Fibroblast of lung (primary cell): ENCODE results near the gene RRAGD. TPM values are rescaled to one million over a fixed set of nuclear protein-coding genes. Genes with fewer than 3 reads are reported as not detected.

ENCODE experiments used
- DNase-seq, 2 donors: peaks; one replicate each; pipeline versions ENCODE4 v3.0.0 to v3.0.0-alpha.2; 2010; ENCODE audit warnings: low read depth in 2 of 2
- H2AFZ ChIP-seq: 2 replicates; pipeline ENCODE4 v1.5.1; 2012; ENCODE audit warnings: low read length, control low read depth, inconsistent platforms
- H3K27ac ChIP-seq: 2 replicates; pipeline ENCODE4 v1.5.1; 2011; ENCODE audit warnings: low read length, control low read depth; ENCODE audit not compliant: insufficient read depth
- H3K27me3 ChIP-seq: 2 replicates; pipeline ENCODE4 v1.5.1; 2011; ENCODE audit warnings: mild to moderate bottlenecking, low read length; ENCODE audit not compliant: control insufficient read depth, insufficient read depth
- H3K36me3 ChIP-seq: 2 replicates; pipeline ENCODE4 v1.5.1; 2011; ENCODE audit warnings: low read length; ENCODE audit not compliant: control insufficient read depth, insufficient read depth
- H3K4me1 ChIP-seq: 2 replicates; pipeline ENCODE4 v1.5.1; 2011; ENCODE audit warnings: low read length; ENCODE audit not compliant: control insufficient read depth, insufficient read depth; ENCODE audit errors: extremely low read depth
- H3K4me2 ChIP-seq: 2 replicates; pipeline ENCODE4 v1.5.1; 2011; ENCODE audit warnings: low read length, control low read depth; ENCODE audit not compliant: insufficient read depth; ENCODE audit errors: extremely low read depth
- H3K4me3 ChIP-seq, 4 experiments: fragments of 200-600 bp in 1 of 4; sonication (generic) in 1 of 4; replicated peaks in 1 of 4; 2 replicates each; pipeline ENCODE4 v1.5.1; 2011 to 2016; ENCODE audit warnings: low read length in 4 of 4, low read depth in 3 of 4, mild to moderate bottlenecking in 3 of 4, control low read depth in 2 of 4, inconsistent platforms in 1 of 4, mixed read lengths in 1 of 4; ENCODE audit not compliant: insufficient read depth in 1 of 4; ENCODE audit errors: control extremely low read depth in 1 of 4
- H3K79me2 ChIP-seq: 2 replicates; pipeline ENCODE4 v1.5.1; 2012; ENCODE audit warnings: mild to moderate bottlenecking, low read length, inconsistent platforms; ENCODE audit not compliant: control insufficient read depth, insufficient read depth
- H3K9ac ChIP-seq: 2 replicates; pipeline ENCODE4 v1.5.1; 2011; ENCODE audit warnings: mild to moderate bottlenecking, low read length, control low read depth; ENCODE audit not compliant: insufficient read depth
- H3K9me3 ChIP-seq: 2 replicates; pipeline ENCODE4 v1.5.1; 2012; ENCODE audit warnings: low read depth, low read length; ENCODE audit not compliant: control insufficient read depth, insufficient read depth
- H4K20me1 ChIP-seq: 2 replicates; pipeline ENCODE4 v1.5.1; 2011; ENCODE audit warnings: low read length; ENCODE audit not compliant: control insufficient read depth, insufficient read depth; ENCODE audit errors: extremely low read depth
- CTCF ChIP-seq, 2 donors: IDR thresholded peaks in 1 of 2; conservative IDR thresholded peaks in 1 of 2; 1 replicate in 1 of 2; 2 replicates in 1 of 2; pipeline ENCODE4 v1.5.1; 2011 to 2012; ENCODE audit warnings: low read length in 2 of 2, control low read depth in 1 of 2, inconsistent platforms in 1 of 2, low read depth in 1 of 2, mild to moderate bottlenecking in 1 of 2
- EZH2 ChIP-seq: IDR thresholded peaks from 2 replicates; pipeline ENCODE4 v1.5.1; 2012; ENCODE audit warnings: low read length, control low read depth, mild to moderate bottlenecking; ENCODE audit errors: missing control alignments
- polyA plus RNA-seq, 2 donors: library from polyadenylated mRNA; depleted of rRNA in 1 of 2; stranded (reverse) in 1 of 2; unstranded in 1 of 2; fragments of >200 nt; gene quantifications; 2 replicates each; pipeline ENCODE4 v1.2.1, GENCODE V29; 2011 to 2012; ENCODE audit warnings: missing spikeins in 1 of 2
- total RNA-seq: library from RNA; depleted of rRNA; stranded (reverse); fragments of >200 nt; gene quantifications from 2 replicates; pipeline ENCODE4 v1.2.1, GENCODE V29; 2014

Gene RRAGD
- total and polyA plus RNA-seq, 2 donors (not counting 1 experiment from before 2014, with no cell fraction given), result 0.07 to 1.8 TPM

GRCh38 chr6:89404512-89404911 lies 7.6 kb downstream of the RRAGD start:
- no peak for TF ChIP-seq CTCF (conservative IDR thresholded peaks at IDR 0.05 in 1 of 2, IDR thresholded peaks at IDR 0.05 in 1 of 2; ENCODE audit: low read depth in 1 of 2, low read length in 2 of 2)
- TF ChIP-seq EZH2, result no peak
- no peak overlapping the region for H3K9ac ChIP-seq
- no peak overlapping the region for H2AFZ ChIP-seq
- no peaks in the 10 kb centered on the region for H4K20me1 ChIP-seq
- H3K36me3 ChIP-seq, result no peaks in the 10 kb centered on the region
- H3K79me2 ChIP-seq, result no peaks in the 10 kb centered on the region
- no peaks in the 10 kb centered on the region for H3K9me3 ChIP-seq
- no peak overlapping the region for H3K4me2 ChIP-seq
- H3K27me3 ChIP-seq, result no peaks in the 10 kb centered on the region
- DNase-seq, result no peak
- no peak overlapping the region for H3K27ac ChIP-seq
- no peak overlapping the region for H3K4me3 ChIP-seq
- H3K4me1 ChIP-seq, result no peaks in the 10 kb centered on the region

GRCh38 chr6:89402776-89403175 lies 9.3 kb downstream of the RRAGD start:
- no peak for DNase-seq
- H3K27me3 ChIP-seq, result no peaks in the 10 kb centered on the region
- H3K79me2 ChIP-seq, result no peaks in the 10 kb centered on the region
- H4K20me1 ChIP-seq, result no peaks in the 10 kb centered on the region
- H3K36me3 ChIP-seq, result no peaks in the 10 kb centered on the region
- no peak overlapping the region for H3K4me2 ChIP-seq
- H3K9me3 ChIP-seq, result no peaks in the 10 kb centered on the region
- H3K9ac ChIP-seq, result no peak overlapping the region
- no peak overlapping the region for H3K27ac ChIP-seq
- H2AFZ ChIP-seq, result no peak overlapping the region
- TF ChIP-seq CTCF (conservative IDR thresholded peaks at IDR 0.05 in 1 of 2, IDR thresholded peaks at IDR 0.05 in 1 of 2; ENCODE audit: low read depth in 1 of 2, low read length in 2 of 2) (no peak), EZH2 (no peak)
- no peak overlapping the region for H3K4me3 ChIP-seq
- H3K4me1 ChIP-seq, result no peaks in the 10 kb centered on the region

GRCh38 chr6:89400912-89401399 lies 11.1 kb downstream of the RRAGD start:
- H3K27ac ChIP-seq, result no peak overlapping the region
- no peak for DNase-seq
- no peak overlapping the region for H3K4me2 ChIP-seq
- no peaks in the 10 kb centered on the region for H3K9me3 ChIP-seq
- no peaks in the 10 kb centered on the region for H3K4me1 ChIP-seq
- no peak overlapping the region for H2AFZ ChIP-seq
- no peak overlapping the region for H3K4me3 ChIP-seq
- no peaks in the 10 kb centered on the region for H3K27me3 ChIP-seq
- no peak overlapping the region for H3K9ac ChIP-seq
- H4K20me1 ChIP-seq, result no peaks in the 10 kb centered on the region
- H3K79me2 ChIP-seq, result no peaks in the 10 kb centered on the region
- H3K36me3 ChIP-seq, result no peaks in the 10 kb centered on the region
- TF ChIP-seq EZH2 (no peak), CTCF (conservative IDR thresholded peaks at IDR 0.05 in 1 of 2, IDR thresholded peaks at IDR 0.05 in 1 of 2; ENCODE audit: low read depth in 1 of 2, low read length in 2 of 2) (no peak)
